ENCODE data around the gene HTRA1. TPM values are rescaled to one million over a fixed set of nuclear protein-coding genes. Genes with fewer than 3 reads are reported as not detected.
A peak's percentile ranks its signal among the peaks of the same experiment; 100 is the strongest.

The HTRA1 gene
- total RNA-seq, 4 donors from 2014 or later = 37.1 to 99.4 (median 68.2) TPM

DNA sequence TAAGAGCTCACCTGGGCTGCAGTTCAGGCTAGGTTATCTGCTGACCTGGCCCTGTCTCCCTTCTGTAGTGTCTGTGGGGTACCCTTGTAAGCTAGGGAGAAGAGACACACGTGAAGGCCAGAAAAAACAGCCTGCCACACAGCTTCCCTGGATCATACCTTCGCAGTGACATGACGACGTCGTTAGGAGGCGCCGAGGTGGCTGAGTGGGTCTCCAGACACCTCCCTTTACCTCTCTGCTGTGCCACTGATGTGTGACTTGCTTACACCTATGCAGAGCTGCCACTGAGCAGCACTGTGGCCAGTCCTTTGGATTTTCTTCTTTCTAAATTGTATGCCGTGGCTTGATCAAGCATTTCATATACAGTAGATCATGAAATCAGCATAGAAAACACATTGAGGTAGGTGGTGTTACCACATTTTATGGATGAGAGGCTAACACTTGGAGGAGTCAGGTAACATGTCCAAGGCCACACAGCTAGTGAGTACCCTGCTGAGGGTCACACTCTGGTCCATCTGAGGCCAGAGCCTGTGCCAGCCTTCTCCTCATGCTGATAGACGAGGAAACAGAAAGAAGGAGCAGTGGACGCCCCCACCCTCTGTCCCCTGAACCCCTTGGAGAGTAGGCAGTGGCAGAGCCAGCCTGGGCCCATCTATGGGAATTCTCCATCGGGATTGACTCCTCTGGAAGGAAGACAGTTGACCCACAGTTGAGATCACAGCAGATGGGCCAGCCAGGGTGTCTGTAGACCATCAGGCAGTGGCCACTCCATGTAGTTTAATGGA is 23.1 kb downstream of the HTRA1 start:
- Histone ChIP-seq H3K36me3 (no peaks in the 10 kb centered on the region), H3K27ac (no peak overlapping the region)
- WGBS, 2 donors = 84 to 86% methylated on average over 10 to 11 of the region's 11 CpGs

DNA sequence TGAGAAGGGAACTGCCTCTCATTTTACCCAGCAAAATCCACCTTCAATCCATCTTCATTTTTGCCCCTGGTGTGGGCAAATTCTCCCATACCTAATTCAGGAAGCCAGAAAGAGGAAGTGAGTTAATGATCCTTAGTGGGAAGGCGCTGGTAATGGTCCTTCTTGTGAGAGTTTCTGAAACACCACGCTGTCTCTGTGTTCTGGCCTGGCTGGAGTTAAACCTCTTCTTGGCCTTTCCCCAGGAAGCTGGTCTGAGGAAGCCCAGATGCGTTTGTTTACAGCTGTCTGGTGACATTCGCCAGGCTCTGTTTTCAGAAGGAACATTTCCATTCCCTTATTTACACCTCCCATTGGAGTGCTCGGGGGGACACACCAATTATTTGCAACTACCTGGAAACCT is 24.3 kb downstream of the HTRA1 start:
- 54 to 56% methylated on average over 5 of the region's 5 CpGs for WGBS, 2 donors
- H3K27ac ChIP-seq = peak overlapping the region in 1 of 3 donors; percentile 9
- H3K4me3 ChIP-seq (replicated peaks in 1 of 3) = no peak overlapping the region
- H3K27me3 ChIP-seq = no peaks in the 10 kb centered on the region
- intact Hi-C loops (cut with DNase I) = no loop called here
- DNase-seq = no peak
- no peaks in the 10 kb centered on the region for H3K9me3 ChIP-seq
- no peaks in the 10 kb centered on the region for H3K36me3 ChIP-seq
- TF ChIP-seq, protein P1, sequence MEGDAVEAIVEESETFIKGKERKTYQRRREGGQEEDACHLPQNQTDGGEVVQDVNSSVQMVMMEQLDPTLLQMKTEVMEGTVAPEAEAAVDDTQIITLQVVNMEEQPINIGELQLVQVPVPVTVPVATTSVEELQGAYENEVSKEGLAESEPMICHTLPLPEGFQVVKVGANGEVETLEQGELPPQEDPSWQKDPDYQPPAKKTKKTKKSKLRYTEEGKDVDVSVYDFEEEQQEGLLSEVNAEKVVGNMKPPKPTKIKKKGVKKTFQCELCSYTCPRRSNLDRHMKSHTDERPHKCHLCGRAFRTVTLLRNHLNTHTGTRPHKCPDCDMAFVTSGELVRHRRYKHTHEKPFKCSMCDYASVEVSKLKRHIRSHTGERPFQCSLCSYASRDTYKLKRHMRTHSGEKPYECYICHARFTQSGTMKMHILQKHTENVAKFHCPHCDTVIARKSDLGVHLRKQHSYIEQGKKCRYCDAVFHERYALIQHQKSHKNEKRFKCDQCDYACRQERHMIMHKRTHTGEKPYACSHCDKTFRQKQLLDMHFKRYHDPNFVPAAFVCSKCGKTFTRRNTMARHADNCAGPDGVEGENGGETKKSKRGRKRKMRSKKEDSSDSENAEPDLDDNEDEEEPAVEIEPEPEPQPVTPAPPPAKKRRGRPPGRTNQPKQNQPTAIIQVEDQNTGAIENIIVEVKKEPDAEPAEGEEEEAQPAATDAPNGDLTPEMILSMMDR (IDR thresholded peaks at IDR 0.05) = no peak
- TF ChIP-seq POLR2A (IDR thresholded peaks at IDR 0.05) = no peak
- H3K4me1 ChIP-seq = peaks cover 0 to 14% of the 10 kb centered on the region in 2 donors

More for the DNA sequence above, 23.1 kb downstream of the HTRA1 start:
- Histone ChIP-seq H3K27me3 (no peaks in the 10 kb centered on the region), H3K9me3 (no peaks in the 10 kb centered on the region), H3K4me3 (replicated peaks in 1 of 3) (no peak overlapping the region), H3K4me1 (peaks cover 0 to 14% of the 10 kb centered on the region in 2 donors)
- TF ChIP-seq, protein P1 (IDR thresholded peaks at IDR 0.05) = no peak
- no peak for TF ChIP-seq POLR2A (IDR thresholded peaks at IDR 0.05)
- intact Hi-C loops (cut with DNase I) = no loop called here
- DNase-seq = no peak

DNA sequence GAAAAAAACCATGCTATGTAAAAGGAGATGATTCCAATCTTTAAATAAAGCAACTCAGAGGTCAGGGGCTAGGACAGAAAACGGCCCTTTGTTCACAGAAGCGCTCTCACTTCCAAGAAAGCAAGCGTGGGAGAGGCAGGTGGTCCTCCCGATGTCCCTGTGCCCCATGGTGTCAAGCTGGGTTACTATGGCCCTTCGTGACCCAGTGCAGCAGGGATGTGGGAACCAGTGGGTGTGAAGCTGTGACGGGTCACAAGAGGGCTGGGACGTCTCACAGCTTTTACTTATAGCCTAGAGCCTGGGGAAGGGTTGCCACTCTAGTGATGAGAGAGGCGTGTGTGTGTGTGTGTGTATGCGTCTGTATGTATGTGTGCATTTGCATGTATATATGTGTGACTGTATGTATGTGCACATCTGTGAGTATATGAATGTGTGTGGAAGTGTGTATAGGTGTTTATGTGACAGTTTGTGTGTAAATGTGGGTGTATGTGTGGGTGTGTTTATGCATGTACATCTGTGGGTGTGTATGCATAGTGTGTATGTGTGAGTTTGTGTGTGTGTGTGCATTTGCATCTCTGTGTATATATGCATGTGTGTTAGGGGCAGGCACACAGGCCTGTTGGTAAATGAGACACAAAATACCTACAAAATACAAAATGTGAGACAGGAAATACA is 25.2 kb downstream of the HTRA1 start:
- H3K27me3 ChIP-seq = no peaks in the 10 kb centered on the region
- intact Hi-C loops (cut with DNase I) = no loop called here
- peaks cover 0 to 14% of the 10 kb centered on the region in 2 donors for H3K4me1 ChIP-seq
- 82 to 89% methylated on average over 9 of the region's 9 CpGs for WGBS, 2 donors
- no peak overlapping the region for H3K27ac ChIP-seq
- TF ChIP-seq, protein P1 (IDR thresholded peaks at IDR 0.05) = no peak
- no peak for TF ChIP-seq POLR2A (IDR thresholded peaks at IDR 0.05)
- DNase-seq = no peak
- no peak overlapping the region for H3K4me3 ChIP-seq (replicated peaks in 1 of 3)
- H3K9me3 ChIP-seq = no peaks in the 10 kb centered on the region
- no peaks in the 10 kb centered on the region for H3K36me3 ChIP-seq

DNA sequence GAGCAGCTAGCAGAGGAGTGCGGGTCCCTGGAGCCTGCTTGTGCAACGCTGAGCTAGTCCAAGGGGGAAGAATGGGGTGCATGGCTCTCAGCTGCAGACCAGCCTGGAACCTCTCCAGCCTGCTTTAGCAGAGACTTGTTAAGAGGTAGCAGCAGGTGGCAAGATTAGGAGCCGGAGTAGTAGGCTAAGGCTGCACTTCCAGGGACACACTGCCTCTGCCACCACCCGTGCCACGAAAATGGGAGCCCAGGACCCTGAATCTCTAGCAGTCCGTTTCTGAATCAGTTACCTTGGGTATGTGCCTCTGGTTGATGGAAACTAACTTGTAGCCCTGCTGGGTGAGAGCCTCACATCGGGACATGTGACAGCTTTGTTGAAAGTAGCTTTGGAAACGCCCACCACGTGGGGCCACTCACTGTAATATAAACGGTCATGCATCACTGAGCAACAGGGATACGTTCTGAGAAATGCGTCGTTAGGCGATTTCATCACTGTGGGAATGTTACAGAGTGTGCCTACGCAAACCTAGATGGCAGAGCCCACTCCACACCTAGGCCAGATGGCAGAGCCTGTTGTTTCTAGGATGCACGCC is 25.9 kb downstream of the HTRA1 start:
- H3K27ac ChIP-seq = no peak overlapping the region
- peak; percentile 36 to 41 for DNase-seq
- 47% methylated on average over 15 to 16 of the region's 16 CpGs for WGBS, 2 donors

More for the DNA sequence above, 25.9 kb downstream of the HTRA1 start:
- TF ChIP-seq, protein P1 (IDR thresholded peaks at IDR 0.05) = no peak
- TF ChIP-seq POLR2A (IDR thresholded peaks at IDR 0.05) = no peak
- intact Hi-C loops (cut with DNase I) = no loop called here
- H3K4me3 ChIP-seq (replicated peaks in 1 of 3) = no peak overlapping the region
- no peaks in the 10 kb centered on the region for H3K27me3 ChIP-seq
- no peaks in the 10 kb centered on the region for H3K9me3 ChIP-seq
- H3K4me1 ChIP-seq = peaks cover 0 to 14% of the 10 kb centered on the region in 2 donors
- H3K36me3 ChIP-seq = no peaks in the 10 kb centered on the region

All from thyroid gland (tissue), 4 donors.